Measurements from ENCODE around the gene CMSS1.

DNA sequence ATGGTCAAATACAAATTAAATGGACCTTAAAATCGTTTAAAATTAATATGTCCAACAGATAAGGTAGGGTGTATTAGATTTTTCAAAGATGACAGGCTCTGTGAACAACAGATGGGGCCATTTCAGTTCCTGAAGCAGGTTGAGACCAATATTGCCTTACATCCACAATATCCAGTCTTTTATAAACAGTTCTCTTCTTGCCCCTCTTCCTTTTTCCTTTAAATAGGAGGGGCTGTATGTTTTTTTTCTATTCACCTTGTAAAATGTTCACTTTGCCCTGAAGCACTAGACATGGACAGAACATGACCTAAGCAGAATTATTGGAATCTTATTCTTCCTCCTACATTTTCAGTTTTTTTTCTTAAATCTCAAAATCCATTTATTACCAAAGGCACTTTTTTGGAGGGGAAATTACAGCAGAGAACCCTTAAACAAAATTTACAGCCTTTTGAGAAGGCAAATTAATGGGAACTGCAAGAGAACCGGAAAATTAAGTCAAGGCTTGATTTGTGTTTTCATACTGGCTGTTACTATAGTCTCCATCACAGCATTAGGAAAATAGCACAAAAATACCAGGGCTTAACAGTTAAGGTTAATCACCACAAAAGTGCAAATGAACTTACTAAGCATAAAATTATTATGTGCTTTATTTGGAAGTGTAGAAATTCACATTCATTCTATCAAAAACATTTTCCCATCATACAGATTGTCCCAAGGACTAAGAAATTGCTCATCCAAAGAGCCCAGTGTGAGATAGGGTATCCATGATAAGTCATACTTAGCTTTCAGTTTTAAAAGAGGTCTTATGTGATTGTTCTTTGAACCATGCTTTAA is 55.8 kb downstream of the CMSS1 start:
- TF ChIP-seq, protein P1, sequence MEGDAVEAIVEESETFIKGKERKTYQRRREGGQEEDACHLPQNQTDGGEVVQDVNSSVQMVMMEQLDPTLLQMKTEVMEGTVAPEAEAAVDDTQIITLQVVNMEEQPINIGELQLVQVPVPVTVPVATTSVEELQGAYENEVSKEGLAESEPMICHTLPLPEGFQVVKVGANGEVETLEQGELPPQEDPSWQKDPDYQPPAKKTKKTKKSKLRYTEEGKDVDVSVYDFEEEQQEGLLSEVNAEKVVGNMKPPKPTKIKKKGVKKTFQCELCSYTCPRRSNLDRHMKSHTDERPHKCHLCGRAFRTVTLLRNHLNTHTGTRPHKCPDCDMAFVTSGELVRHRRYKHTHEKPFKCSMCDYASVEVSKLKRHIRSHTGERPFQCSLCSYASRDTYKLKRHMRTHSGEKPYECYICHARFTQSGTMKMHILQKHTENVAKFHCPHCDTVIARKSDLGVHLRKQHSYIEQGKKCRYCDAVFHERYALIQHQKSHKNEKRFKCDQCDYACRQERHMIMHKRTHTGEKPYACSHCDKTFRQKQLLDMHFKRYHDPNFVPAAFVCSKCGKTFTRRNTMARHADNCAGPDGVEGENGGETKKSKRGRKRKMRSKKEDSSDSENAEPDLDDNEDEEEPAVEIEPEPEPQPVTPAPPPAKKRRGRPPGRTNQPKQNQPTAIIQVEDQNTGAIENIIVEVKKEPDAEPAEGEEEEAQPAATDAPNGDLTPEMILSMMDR (IDR thresholded peaks at IDR 0.05), result no peak
- no peak for TF ChIP-seq POLR2AphosphoS5 (IDR thresholded peaks at IDR 0.05; ENCODE audit: low read depth, low read length)
- no peak for TF ChIP-seq SIN3A (IDR thresholded peaks at IDR 0.05; ENCODE audit: borderline replicate concordance, insufficient read depth, low read depth, low read length)
- TF ChIP-seq REST (IDR thresholded peaks at IDR 0.05; ENCODE audit: insufficient read depth in 1 of 2, low read depth in 2 of 2, low read length in 1 of 2), result no peak
